Hepatocyte (in vitro differentiated cells): ENCODE measurements around the gene HMGXB4.

Source experiments
- CTCF ChIP-seq: fragments of 200-600 bp; sonication (generic); IDR thresholded peaks from 2 replicates; pipeline ENCODE4 v1.5.1; 2016; ENCODE audit warnings: antibody characterized with exemption, mild to moderate bottlenecking; ENCODE audit not compliant: poor library complexity
- EZH2phosphoT487 ChIP-seq: fragments of 200-600 bp; sonication (generic); IDR thresholded peaks from one replicate; pipeline ENCODE4 v1.6.1; 2018; ENCODE audit warnings: antibody characterized with exemption, mild to moderate bottlenecking, low read depth, moderate library complexity; ENCODE audit not compliant: unreplicated experiment, severe bottlenecking

GRCh38 chr22:35318346-35319215 is 61.3 kb downstream of the HMGXB4 start:
- TF ChIP-seq EZH2phosphoT487 (no peak), CTCF (no peak)
